Astrocyte (in vitro differentiated cells and primary cell): ENCODE data around the gene CHD9NB. TPM values are rescaled to one million over a fixed set of nuclear protein-coding genes. Genes with fewer than 3 reads are reported as not detected.

ENCODE experiments used
- DNase-seq: peaks from one replicate; pipeline ENCODE4 v3.0.0-alpha.2; 2010; ENCODE audit warnings: low read depth
- FAIRE-seq: peaks from 2 replicates; lab custom pipeline; 2011; peaks lifted over from hg19 to GRCh38; lab: Jason Lieb, UNC
- H2AFZ ChIP-seq: 2 replicates; pipeline ENCODE4 v1.6.0; 2012; ENCODE audit warnings: low read depth, low read length, inconsistent platforms
- H3K27ac ChIP-seq: 2 replicates; pipeline ENCODE4 v1.5.1; 2011; ENCODE audit warnings: low read depth, low read length, inconsistent platforms
- H3K27me3 ChIP-seq: 2 replicates; pipeline ENCODE4 v1.6.0; 2011; ENCODE audit warnings: low read length, inconsistent platforms; ENCODE audit not compliant: insufficient read depth
- H3K36me3 ChIP-seq: 2 replicates; pipeline ENCODE4 v1.5.1; 2011; ENCODE audit warnings: low read length, inconsistent platforms; ENCODE audit not compliant: insufficient read depth
- H3K4me1 ChIP-seq: 2 replicates; pipeline ENCODE4 v1.5.1; 2011; ENCODE audit warnings: low read length, inconsistent platforms; ENCODE audit not compliant: insufficient read depth
- H3K4me2 ChIP-seq: 2 replicates; pipeline ENCODE4 v1.6.0; 2012; ENCODE audit warnings: low read length, inconsistent platforms
- H3K4me3 ChIP-seq: 2 replicates; pipeline ENCODE4 v1.5.1; 2011; ENCODE audit warnings: low read depth, mild to moderate bottlenecking, low read length, inconsistent platforms; ENCODE audit not compliant: insufficient read depth
- H3K79me2 ChIP-seq: 2 replicates; pipeline ENCODE4 v1.6.0; 2012; ENCODE audit warnings: mild to moderate bottlenecking, low read length, inconsistent platforms; ENCODE audit not compliant: insufficient read depth
- H3K9ac ChIP-seq: 2 replicates; pipeline ENCODE4 v1.6.0; 2012; ENCODE audit warnings: mild to moderate bottlenecking, low read length, inconsistent platforms
- H3K9me3 ChIP-seq: 2 replicates; pipeline ENCODE4 v1.5.1; 2012; ENCODE audit warnings: low read depth, mild to moderate bottlenecking, low read length, inconsistent platforms; ENCODE audit not compliant: insufficient read depth
- H4K20me1 ChIP-seq: 2 replicates; pipeline ENCODE4 v1.6.0; 2012; ENCODE audit warnings: low read length, inconsistent platforms; ENCODE audit not compliant: insufficient read depth
- H3K27ac Mint-ChIP-seq: one replicate; pipeline ENCODE4 v1.8.0; 2021; ENCODE audit warnings: mild to moderate bottlenecking, mixed read lengths; ENCODE audit not compliant: unreplicated experiment
- H3K27me3 Mint-ChIP-seq: one replicate; pipeline ENCODE4 v1.8.0; 2021; ENCODE audit warnings: low read depth, mixed read lengths; ENCODE audit not compliant: unreplicated experiment
- H3K36me3 Mint-ChIP-seq: one replicate; pipeline ENCODE4 v1.8.0; 2021; ENCODE audit warnings: low read depth, mixed read lengths; ENCODE audit not compliant: unreplicated experiment
- H3K4me1 Mint-ChIP-seq: one replicate; pipeline ENCODE4 v1.8.0; 2021; ENCODE audit warnings: low read depth, mixed read lengths; ENCODE audit not compliant: unreplicated experiment
- H3K4me3 Mint-ChIP-seq: one replicate; pipeline ENCODE4 v1.8.0; 2021; ENCODE audit warnings: mild to moderate bottlenecking, moderate library complexity, mixed read lengths; ENCODE audit not compliant: unreplicated experiment
- H3K9me3 Mint-ChIP-seq: one replicate; pipeline ENCODE4 v1.8.0; 2021; ENCODE audit warnings: mild to moderate bottlenecking, mixed read lengths; ENCODE audit not compliant: unreplicated experiment
- EZH2 ChIP-seq: IDR thresholded peaks from 2 replicates; pipeline ENCODE4 v1.6.1; 2012; ENCODE audit warnings: mild to moderate bottlenecking, low read length, inconsistent platforms; ENCODE audit not compliant: insufficient read depth
- total RNA-seq: library from RNA; stranded (reverse); gene quantifications from 2 replicates; pipeline ENCODE4 v1.2.1, GENCODE V29; 2021
- TF ChIP-seq, protein P1 (sequence below): IDR thresholded peaks from 2 replicates; pipeline ENCODE4 v1.5.1; 2011; ENCODE audit warnings: low read depth, mild to moderate bottlenecking, inconsistent platforms, low read length, moderate library complexity; ENCODE audit not compliant: insufficient read depth

Gene CHD9NB
- total RNA-seq, 1 donor from 2014 or later = 3.3 TPM

GRCh38 chr16:52994942-52995341 is 57.8 kb downstream of the CHD9NB start:
- H3K4me3 Mint-ChIP-seq = no peak overlapping the region
- H3K27ac Mint-ChIP-seq = no peak overlapping the region
- H3K4me3 ChIP-seq = no peak overlapping the region
- H3K27me3 ChIP-seq = no peaks in the 10 kb centered on the region
- no peaks in the 10 kb centered on the region for H3K79me2 ChIP-seq
- H3K4me2 ChIP-seq = no peak overlapping the region
- no peak overlapping the region for H2AFZ ChIP-seq
- peaks cover 5% of the 10 kb centered on the region for H3K9me3 Mint-ChIP-seq
- TF ChIP-seq, protein P1, sequence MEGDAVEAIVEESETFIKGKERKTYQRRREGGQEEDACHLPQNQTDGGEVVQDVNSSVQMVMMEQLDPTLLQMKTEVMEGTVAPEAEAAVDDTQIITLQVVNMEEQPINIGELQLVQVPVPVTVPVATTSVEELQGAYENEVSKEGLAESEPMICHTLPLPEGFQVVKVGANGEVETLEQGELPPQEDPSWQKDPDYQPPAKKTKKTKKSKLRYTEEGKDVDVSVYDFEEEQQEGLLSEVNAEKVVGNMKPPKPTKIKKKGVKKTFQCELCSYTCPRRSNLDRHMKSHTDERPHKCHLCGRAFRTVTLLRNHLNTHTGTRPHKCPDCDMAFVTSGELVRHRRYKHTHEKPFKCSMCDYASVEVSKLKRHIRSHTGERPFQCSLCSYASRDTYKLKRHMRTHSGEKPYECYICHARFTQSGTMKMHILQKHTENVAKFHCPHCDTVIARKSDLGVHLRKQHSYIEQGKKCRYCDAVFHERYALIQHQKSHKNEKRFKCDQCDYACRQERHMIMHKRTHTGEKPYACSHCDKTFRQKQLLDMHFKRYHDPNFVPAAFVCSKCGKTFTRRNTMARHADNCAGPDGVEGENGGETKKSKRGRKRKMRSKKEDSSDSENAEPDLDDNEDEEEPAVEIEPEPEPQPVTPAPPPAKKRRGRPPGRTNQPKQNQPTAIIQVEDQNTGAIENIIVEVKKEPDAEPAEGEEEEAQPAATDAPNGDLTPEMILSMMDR = no peak
- no peak for TF ChIP-seq EZH2
- FAIRE-seq (no peak), DNase-seq (no peak)
- no peak overlapping the region for H3K9ac ChIP-seq
- H4K20me1 ChIP-seq = no peaks in the 10 kb centered on the region
- no peaks in the 10 kb centered on the region for H3K36me3 Mint-ChIP-seq
- H3K27ac ChIP-seq = no peak overlapping the region
- H3K36me3 ChIP-seq = no peaks in the 10 kb centered on the region
- no peaks in the 10 kb centered on the region for H3K4me1 Mint-ChIP-seq
- H3K4me1 ChIP-seq = no peaks in the 10 kb centered on the region
- H3K27me3 Mint-ChIP-seq = no peaks in the 10 kb centered on the region
- H3K9me3 ChIP-seq = no peaks in the 10 kb centered on the region

GRCh38 chr16:52993179-52993578 is 59.5 kb downstream of the CHD9NB start:
- H3K4me1 Mint-ChIP-seq = no peaks in the 10 kb centered on the region
- Histone ChIP-seq H3K9me3 (no peaks in the 10 kb centered on the region), H3K36me3 (no peaks in the 10 kb centered on the region), H3K4me1 (no peaks in the 10 kb centered on the region), H4K20me1 (no peaks in the 10 kb centered on the region), H3K9ac (no peak overlapping the region), H3K4me3 (no peak overlapping the region), H3K27me3 (no peaks in the 10 kb centered on the region), H2AFZ (no peak overlapping the region), H3K27ac (no peak overlapping the region), H3K4me2 (no peak overlapping the region), H3K79me2 (no peaks in the 10 kb centered on the region)
- no peaks in the 10 kb centered on the region for H3K27me3 Mint-ChIP-seq
- H3K36me3 Mint-ChIP-seq = no peaks in the 10 kb centered on the region
- peaks cover 3% of the 10 kb centered on the region for H3K9me3 Mint-ChIP-seq
- DNase-seq (no peak), FAIRE-seq (no peak)
- TF ChIP-seq EZH2 = no peak
- no peak overlapping the region for H3K4me3 Mint-ChIP-seq
- H3K27ac Mint-ChIP-seq = no peak overlapping the region

DNA sequence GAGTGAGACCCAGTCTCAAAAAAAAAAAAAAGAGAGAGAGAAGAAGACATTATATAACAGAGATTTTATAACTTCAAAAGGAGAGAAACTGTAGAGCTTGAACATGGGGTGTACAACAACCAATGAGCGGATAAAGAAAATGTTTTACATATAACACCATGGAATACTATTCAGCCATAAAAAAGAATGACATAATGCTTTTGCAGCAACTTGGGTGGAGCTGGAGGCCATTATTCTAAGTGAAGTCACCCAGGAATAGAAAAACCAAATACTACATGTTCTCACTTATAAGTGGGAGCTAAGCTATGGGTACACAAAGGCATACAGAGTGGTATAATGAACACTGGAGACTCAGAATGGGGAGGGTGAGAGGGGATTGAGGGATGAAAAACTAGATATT is 61.1 kb downstream of the CHD9NB start:
- TF ChIP-seq, protein P1 = no peak
- no peak for TF ChIP-seq EZH2

More for the DNA sequence above, 61.1 kb downstream of the CHD9NB start:
- Histone ChIP-seq H4K20me1 (no peaks in the 10 kb centered on the region), H3K4me1 (no peaks in the 10 kb centered on the region), H3K9me3 (no peaks in the 10 kb centered on the region), H3K4me2 (no peak overlapping the region), H3K36me3 (no peaks in the 10 kb centered on the region), H2AFZ (no peak overlapping the region), H3K27me3 (no peaks in the 10 kb centered on the region), H3K27ac (no peak overlapping the region), H3K4me3 (no peak overlapping the region), H3K79me2 (no peaks in the 10 kb centered on the region), H3K9ac (no peak overlapping the region)
- H3K4me1 Mint-ChIP-seq = no peaks in the 10 kb centered on the region
- no peaks in the 10 kb centered on the region for H3K27me3 Mint-ChIP-seq
- no peak overlapping the region for H3K27ac Mint-ChIP-seq
- no peak for FAIRE-seq
- H3K36me3 Mint-ChIP-seq = no peaks in the 10 kb centered on the region
- peaks cover 3% of the 10 kb centered on the region for H3K9me3 Mint-ChIP-seq
- no peak overlapping the region for H3K4me3 Mint-ChIP-seq
- DNase-seq = no peak

Other genes with a start within 250 kb of the CHD9NB start
- gene CHD9, start 2.1 kb upstream of the CHD9NB start, total RNA-seq = 67.2 and 77.4 TPM in 2 replicates